GM08714 (cell line): ENCODE results near the gene TRAPPC12.

Experiments used
- H3K4me3 ChIP-seq: fragments of 200-500 bp; sonication (Bioruptor generic); 2 replicates; pipeline ENCODE4 v1.5.1; 2014; ENCODE audit warnings: mild to moderate bottlenecking, low read length, inconsistent platforms
- ZNF274 ChIP-seq: IDR thresholded peaks from 2 replicates; pipeline ENCODE4 v1.6.1; 2012; ENCODE audit warnings: mild to moderate bottlenecking, low read depth, low read length

The TRAPPC12 gene

DNA sequence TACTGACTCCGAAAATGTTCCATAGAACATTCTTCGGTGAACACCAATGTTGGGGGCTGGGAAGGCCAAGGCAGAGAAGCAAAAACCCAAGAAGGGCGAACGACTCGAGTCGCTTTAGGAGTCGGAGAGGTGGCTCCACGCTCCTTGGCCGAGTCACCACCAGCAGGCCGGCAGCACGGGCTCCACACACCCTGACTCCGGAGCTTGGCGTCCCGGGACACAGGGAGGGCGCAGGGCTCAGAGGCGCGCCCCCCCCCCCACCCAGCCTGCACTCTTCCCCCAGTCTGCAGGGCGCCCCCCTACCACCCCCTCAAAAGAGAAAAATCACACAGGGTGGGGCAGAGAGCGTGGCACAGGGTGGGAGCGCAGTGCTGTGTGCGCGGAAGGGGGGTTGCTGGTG lies 147.4 kb downstream of the TRAPPC12 start:
- no peak overlapping the region for H3K4me3 ChIP-seq
- no peak for TF ChIP-seq ZNF274

DNA sequence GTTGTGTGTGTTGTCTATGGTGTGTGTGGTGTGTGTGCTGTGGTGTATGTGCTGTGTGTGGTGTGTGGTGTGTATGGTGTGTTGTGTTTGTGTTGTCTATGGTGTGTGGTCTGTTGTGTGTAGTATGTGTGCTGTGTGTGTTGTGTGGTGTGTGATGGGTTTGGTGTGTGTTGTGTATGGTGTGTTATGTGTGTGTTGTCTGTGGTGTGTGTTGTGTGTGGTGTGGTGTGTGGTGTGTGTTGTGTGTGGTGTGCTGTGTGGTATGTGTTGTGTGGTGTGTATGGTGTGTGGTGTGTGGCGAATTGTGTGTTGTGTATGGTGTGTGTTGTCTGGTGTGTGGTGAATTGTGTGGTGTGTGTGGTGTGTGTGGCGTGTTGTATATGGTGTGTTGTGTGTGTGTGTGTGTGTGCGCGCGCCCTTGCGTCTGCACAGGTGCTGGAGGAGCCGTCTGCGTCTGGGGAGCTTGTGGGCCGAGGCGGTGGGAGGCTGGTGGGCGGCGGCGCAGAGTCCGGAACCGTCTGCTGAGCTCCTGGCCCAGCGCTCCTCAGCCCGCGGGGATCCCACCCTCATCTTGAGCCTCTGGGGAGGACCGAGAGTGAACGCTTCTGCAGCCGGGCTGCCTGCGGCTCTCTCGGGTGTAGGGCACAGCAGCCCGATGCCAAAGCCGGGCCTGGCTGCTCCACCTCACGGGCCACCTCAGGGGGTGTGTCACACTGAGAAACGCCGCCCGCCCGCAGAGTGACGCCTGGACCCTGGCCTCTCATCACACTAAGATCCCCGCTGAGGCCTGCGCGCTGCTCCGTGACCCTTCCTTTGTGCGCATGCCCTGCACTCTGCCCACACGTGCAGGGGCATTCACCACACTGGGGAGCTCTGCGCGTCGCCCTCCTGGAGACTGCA lies 148.6 kb downstream of the TRAPPC12 start:
- TF ChIP-seq ZNF274: no peak
- H3K4me3 ChIP-seq: no peak overlapping the region
